Activated T-helper 2 cell treated with anti-CD3 and anti-CD28 coated beads, Interferon-gamma antibody, Interleukin-2, Interleukin-4, amounts not matched to agents 10 μg/mL and 5 μg/mL and 100 μg/mL, durations not matched to agents 14 hours and 24 hours and 36 hours (primary cell): ENCODE results near the gene GSS. TPM values are rescaled to one million over a fixed set of nuclear protein-coding genes. Genes with fewer than 3 reads are reported as not detected.

Experiments used
- DNase-seq: peaks from one replicate; pipeline ENCODE4 v3.0.0; 2021; ENCODE audit warnings: low spot score
- H3K27ac Mint-ChIP-seq: one replicate; pipeline ENCODE4 v1.8.0; 2021; ENCODE audit warnings: mixed read lengths
- H3K27me3 Mint-ChIP-seq: one replicate; pipeline ENCODE4 v1.8.0; 2021; ENCODE audit warnings: low read depth, mixed read lengths
- H3K36me3 Mint-ChIP-seq: one replicate; pipeline ENCODE4 v1.8.0; 2021; ENCODE audit warnings: low read depth, mixed read lengths
- H3K4me1 Mint-ChIP-seq: one replicate; pipeline ENCODE4 v1.8.0; 2021; ENCODE audit warnings: low read depth, mixed read lengths
- H3K4me3 Mint-ChIP-seq: one replicate; pipeline ENCODE4 v1.8.0; 2021; ENCODE audit warnings: low read depth, mild to moderate bottlenecking, moderate library complexity, mixed read lengths
- H3K9me3 Mint-ChIP-seq: one replicate; pipeline ENCODE4 v1.8.0; 2021; ENCODE audit warnings: mixed read lengths
- intact Hi-C: fragments of 100-400 bp; cut with micrococcal nuclease; formaldehyde crosslinking; loops from one replicate; pipeline ENCODE4 v1.15.1; 2023
- total RNA-seq: library from RNA; stranded (reverse); gene quantifications from 2 replicates; pipeline ENCODE4 v1.2.3, GENCODE V29; 2022

GSS gene
- total RNA-seq, 1 donor from 2014 or later: 70.5 TPM

GRCh38 chr20:34998331-34998950 is 42.8 kb upstream of the GSS start:
- intact Hi-C loops: no loop called here

DNA sequence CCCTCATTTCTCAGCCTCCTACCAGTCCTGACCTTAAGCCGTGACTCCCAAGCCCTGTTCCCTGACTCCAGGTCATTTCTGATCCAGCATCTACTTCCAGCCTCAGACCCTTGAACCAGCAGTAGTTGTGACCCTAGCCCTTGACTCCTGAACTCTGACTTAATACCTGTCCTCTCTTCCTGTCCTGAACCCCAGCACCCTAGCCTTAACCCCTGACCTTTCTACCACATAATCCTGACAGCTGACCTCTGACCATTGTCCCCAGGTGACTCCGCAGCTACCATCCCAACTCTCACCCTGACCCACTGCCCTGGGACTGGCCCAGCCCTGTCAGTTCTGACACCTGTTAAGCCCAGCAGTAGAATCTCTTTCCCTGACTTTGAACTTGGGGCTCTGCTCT is 42.2 kb upstream of the GSS start:
- Mint-ChIP-seq H3K27ac (no peak overlapping the region), H3K4me1 (no peaks in the 10 kb centered on the region), H3K4me3 (no peak overlapping the region), H3K27me3 (no peaks in the 10 kb centered on the region), H3K36me3 (peaks cover 37% of the 10 kb centered on the region), H3K9me3 (no peaks in the 10 kb centered on the region)
- intact Hi-C loops: no loop called here
- DNase-seq: no peak

More at GRCh38 chr20:34998331-34998950, 42.8 kb upstream of the GSS start:
- DNase-seq: no peak
- Mint-ChIP-seq H3K27ac (no peak overlapping the region), H3K36me3 (peaks cover 37% of the 10 kb centered on the region), H3K4me3 (no peak overlapping the region), H3K4me1 (no peaks in the 10 kb centered on the region), H3K9me3 (no peaks in the 10 kb centered on the region), H3K27me3 (no peaks in the 10 kb centered on the region)

DNA sequence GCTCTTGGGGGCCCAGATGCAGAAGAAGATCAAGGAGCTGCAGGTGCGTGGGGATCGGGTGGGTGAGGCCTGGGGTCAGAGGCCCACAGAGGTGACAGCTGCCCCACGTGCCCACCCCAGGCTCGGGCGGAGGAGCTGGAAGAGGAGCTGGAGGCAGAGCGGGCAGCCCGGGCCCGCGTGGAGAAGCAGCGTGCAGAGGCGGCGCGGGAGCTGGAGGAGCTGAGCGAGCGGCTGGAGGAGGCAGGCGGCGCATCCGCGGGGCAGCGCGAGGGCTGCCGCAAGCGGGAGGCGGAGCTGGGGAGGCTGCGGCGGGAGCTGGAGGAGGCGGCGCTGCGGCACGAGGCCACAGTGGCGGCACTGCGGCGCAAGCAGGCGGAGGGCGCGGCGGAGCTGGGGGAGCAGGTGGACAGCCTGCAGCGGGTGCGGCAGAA is 41.5 kb upstream of the GSS start:
- H3K27ac Mint-ChIP-seq: no peak overlapping the region
- no peaks in the 10 kb centered on the region for H3K9me3 Mint-ChIP-seq
- H3K27me3 Mint-ChIP-seq: no peaks in the 10 kb centered on the region
- H3K4me3 Mint-ChIP-seq: no peak overlapping the region
- intact Hi-C loops: no loop called here
- no peak for DNase-seq
- no peaks in the 10 kb centered on the region for H3K4me1 Mint-ChIP-seq
- peaks cover 37% of the 10 kb centered on the region for H3K36me3 Mint-ChIP-seq

DNA sequence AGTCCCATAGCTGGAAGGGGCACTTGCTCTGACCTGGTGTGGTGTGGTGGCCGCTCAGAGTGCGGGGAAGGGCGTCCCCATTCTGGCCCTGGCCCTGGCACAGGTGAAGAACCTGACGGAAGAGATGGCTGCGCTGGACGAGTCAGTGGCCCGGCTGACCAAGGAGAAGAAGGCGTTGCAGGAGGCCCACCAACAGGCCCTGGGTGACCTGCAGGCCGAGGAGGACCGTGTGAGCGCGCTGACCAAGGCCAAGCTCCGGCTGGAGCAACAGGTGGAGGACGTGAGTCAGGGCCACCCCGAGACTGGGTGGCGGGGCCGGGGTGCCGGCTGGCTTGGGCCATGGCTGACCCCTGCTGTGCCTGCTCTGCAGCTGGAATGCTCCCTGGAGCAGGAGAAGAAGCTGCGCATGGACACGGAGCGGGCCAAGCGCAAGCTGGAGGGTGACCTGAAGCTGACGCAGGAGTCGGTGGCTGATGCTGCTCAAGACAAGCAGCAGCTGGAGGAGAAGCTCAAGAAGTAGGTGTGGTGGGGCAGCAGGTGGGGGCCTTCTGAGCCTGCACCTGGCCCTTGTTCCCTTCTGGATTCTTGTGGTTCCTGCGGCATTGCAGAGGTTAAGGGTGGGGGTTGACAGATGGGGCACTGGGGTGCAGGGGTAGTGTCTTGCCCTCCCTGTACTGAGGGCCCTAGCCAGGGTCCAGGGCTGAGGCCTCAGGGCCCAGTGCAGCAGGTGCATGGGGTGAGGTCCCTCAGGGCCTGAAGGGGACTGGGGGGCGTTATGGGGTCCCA is 40.8 kb upstream of the GSS start:
- Mint-ChIP-seq H3K36me3 (peaks cover 34% of the 10 kb centered on the region), H3K4me1 (no peaks in the 10 kb centered on the region), H3K27ac (no peak overlapping the region), H3K27me3 (no peaks in the 10 kb centered on the region), H3K9me3 (no peaks in the 10 kb centered on the region), H3K4me3 (no peak overlapping the region)
- no peak for DNase-seq
- intact Hi-C loops: no loop called here

- peaks cover 29% of the 10 kb centered on the region for H3K36me3 Mint-ChIP-seq
- intact Hi-C loops: no loop called here
- H3K9me3 Mint-ChIP-seq: no peaks in the 10 kb centered on the region
- no peak overlapping the region for H3K27ac Mint-ChIP-seq
- no peak for DNase-seq
- no peak overlapping the region for H3K4me3 Mint-ChIP-seq
- H3K4me1 Mint-ChIP-seq: no peaks in the 10 kb centered on the region
- no peaks in the 10 kb centered on the region for H3K27me3 Mint-ChIP-seq
Measured at GRCh38 chr20:34995696-34996095, 40.1 kb upstream of the GSS start.

GRCh38 chr20:34995192-34995591 is 39.6 kb upstream of the GSS start:
- no peaks in the 10 kb centered on the region for H3K9me3 Mint-ChIP-seq
- H3K4me1 Mint-ChIP-seq: no peaks in the 10 kb centered on the region
- peaks cover 28% of the 10 kb centered on the region for H3K36me3 Mint-ChIP-seq
- H3K4me3 Mint-ChIP-seq: no peak overlapping the region
- intact Hi-C loops: no loop called here
- no peak overlapping the region for H3K27ac Mint-ChIP-seq
- no peak for DNase-seq
- no peaks in the 10 kb centered on the region for H3K27me3 Mint-ChIP-seq

- Mint-ChIP-seq H3K27me3 (no peaks in the 10 kb centered on the region), H3K4me1 (no peaks in the 10 kb centered on the region), H3K36me3 (peaks cover 23% of the 10 kb centered on the region), H3K9me3 (no peaks in the 10 kb centered on the region), H3K27ac (no peak overlapping the region), H3K4me3 (no peak overlapping the region)
- intact Hi-C loops: no loop called here
- DNase-seq: no peak
Measured at GRCh38 chr20:34994509-34995131, 39.0 kb upstream of the GSS start.

GRCh38 chr20:34993941-34994508 is 38.4 kb upstream of the GSS start:
- H3K27me3 Mint-ChIP-seq: no peaks in the 10 kb centered on the region
- H3K9me3 Mint-ChIP-seq: no peaks in the 10 kb centered on the region
- H3K4me1 Mint-ChIP-seq: no peaks in the 10 kb centered on the region
- no peak overlapping the region for H3K4me3 Mint-ChIP-seq
- DNase-seq: no peak
- intact Hi-C loops: no loop called here
- peaks cover 19% of the 10 kb centered on the region for H3K36me3 Mint-ChIP-seq
- H3K27ac Mint-ChIP-seq: no peak overlapping the region

- intact Hi-C loops: no loop called here
- Mint-ChIP-seq H3K27me3 (no peaks in the 10 kb centered on the region), H3K4me1 (no peaks in the 10 kb centered on the region), H3K27ac (no peak overlapping the region), H3K4me3 (no peak overlapping the region), H3K36me3 (peaks cover 9% of the 10 kb centered on the region), H3K9me3 (no peaks in the 10 kb centered on the region)
- DNase-seq: no peak
Measured at GRCh38 chr20:34992751-34993417, 37.3 kb upstream of the GSS start.

- DNase-seq: no peak
- H3K36me3 Mint-ChIP-seq: no peaks in the 10 kb centered on the region
- intact Hi-C loops: no loop called here
- H3K27ac Mint-ChIP-seq: no peak overlapping the region
- H3K4me1 Mint-ChIP-seq: no peaks in the 10 kb centered on the region
- H3K27me3 Mint-ChIP-seq: no peaks in the 10 kb centered on the region
- no peak overlapping the region for H3K4me3 Mint-ChIP-seq
- no peaks in the 10 kb centered on the region for H3K9me3 Mint-ChIP-seq
Measured at GRCh38 chr20:34990661-34991214, 35.1 kb upstream of the GSS start.

GRCh38 chr20:34990231-34990630 is 34.6 kb upstream of the GSS start:
- no peak overlapping the region for H3K27ac Mint-ChIP-seq
- no peaks in the 10 kb centered on the region for H3K36me3 Mint-ChIP-seq
- no peaks in the 10 kb centered on the region for H3K9me3 Mint-ChIP-seq
- no peaks in the 10 kb centered on the region for H3K4me1 Mint-ChIP-seq
- no peak for DNase-seq
- no peak overlapping the region for H3K4me3 Mint-ChIP-seq
- H3K27me3 Mint-ChIP-seq: peaks cover under 1% of the 10 kb centered on the region
- intact Hi-C loops: no loop called here

DNA sequence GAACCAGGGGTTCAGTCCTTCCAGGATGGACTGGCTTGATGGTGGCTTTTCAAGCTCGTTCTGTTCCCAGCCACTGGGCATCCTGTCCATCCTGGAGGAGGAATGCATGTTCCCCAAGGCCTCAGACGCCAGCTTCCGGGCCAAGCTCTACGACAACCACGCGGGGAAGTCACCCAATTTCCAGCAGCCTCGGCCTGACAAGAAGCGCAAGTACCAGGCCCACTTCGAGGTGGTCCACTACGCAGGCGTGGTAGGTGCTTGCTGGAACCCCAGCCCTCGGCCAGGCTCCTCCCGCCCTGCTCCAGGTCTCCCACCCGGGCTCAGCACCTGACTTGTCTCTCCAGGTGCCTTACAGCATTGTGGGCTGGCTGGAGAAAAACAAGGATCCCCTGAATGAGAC is 34.1 kb upstream of the GSS start:
- Mint-ChIP-seq H3K27me3 (peaks cover 3% of the 10 kb centered on the region), H3K36me3 (no peaks in the 10 kb centered on the region), H3K4me1 (no peaks in the 10 kb centered on the region), H3K4me3 (no peak overlapping the region), H3K27ac (no peak overlapping the region), H3K9me3 (no peaks in the 10 kb centered on the region)
- intact Hi-C loops: no loop called here
- DNase-seq: no peak
